Measurements from ENCODE around the gene CCNT2.
"Not testable (repeated sequence)": the region's sequence is repeated elsewhere in the genome, so short reads cannot be mapped to it uniquely, and the experiment has no call there.

CCNT2 gene

DNA sequence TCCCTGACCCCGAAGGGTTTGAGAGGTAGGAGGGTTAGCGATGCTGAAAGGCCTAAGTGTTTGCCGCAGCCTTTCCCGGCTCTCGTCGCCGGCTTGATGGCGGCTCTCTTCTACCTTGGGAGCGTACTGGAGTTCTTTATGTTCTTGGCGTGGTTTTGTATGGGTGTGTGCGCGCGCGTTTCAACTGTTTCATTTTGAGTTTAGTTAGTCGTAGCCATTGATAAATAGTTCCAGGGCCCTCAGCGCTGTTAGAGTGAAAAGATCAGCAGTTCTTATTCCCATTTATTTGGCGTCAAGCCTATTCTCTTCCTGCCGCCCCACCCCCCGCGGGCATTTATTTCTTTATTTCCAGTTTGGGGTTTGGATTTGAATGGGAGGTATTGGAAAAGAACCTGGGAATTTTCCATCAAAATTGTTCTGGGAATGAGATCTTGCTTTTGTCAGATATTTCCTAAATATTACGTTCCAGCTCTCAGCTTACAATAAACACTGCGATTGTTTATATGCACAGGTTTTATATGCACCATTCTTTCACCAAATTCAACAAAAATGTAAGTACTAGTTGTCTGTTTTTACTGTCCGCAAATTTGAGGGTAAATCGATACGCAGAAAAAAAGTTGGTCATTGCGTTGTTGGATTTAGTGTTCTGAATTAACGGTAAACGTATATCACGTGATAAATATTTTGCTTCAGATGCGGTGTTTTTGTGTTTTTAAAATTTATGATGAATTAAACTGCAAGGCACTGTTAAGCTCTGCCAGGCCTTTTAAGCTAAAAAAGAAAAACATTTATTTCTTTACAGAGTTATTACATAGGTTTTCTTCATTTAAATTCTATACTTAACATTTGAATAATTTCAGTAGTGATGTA is 954 bp downstream of the CCNT2 start:
- DNase-seq (ENCODE audit: low read depth, low spot score): no peak

GRCh38 chr2:134924912-134925311 is 6.3 kb downstream of the CCNT2 start:
- DNase-seq (ENCODE audit: low read depth, low spot score): no peak

GRCh38 chr2:134926231-134926931 is 7.8 kb downstream of the CCNT2 start:
- no peak for DNase-seq (ENCODE audit: low read depth, low spot score)

GRCh38 chr2:134927195-134927594 is 8.6 kb downstream of the CCNT2 start:
- DNase-seq (ENCODE audit: low read depth, low spot score): no peak

- no peak for DNase-seq (ENCODE audit: low read depth, low spot score)
These were observed 14.4 kb downstream of the CCNT2 start for GRCh38 chr2:134932864-134933526.

DNA sequence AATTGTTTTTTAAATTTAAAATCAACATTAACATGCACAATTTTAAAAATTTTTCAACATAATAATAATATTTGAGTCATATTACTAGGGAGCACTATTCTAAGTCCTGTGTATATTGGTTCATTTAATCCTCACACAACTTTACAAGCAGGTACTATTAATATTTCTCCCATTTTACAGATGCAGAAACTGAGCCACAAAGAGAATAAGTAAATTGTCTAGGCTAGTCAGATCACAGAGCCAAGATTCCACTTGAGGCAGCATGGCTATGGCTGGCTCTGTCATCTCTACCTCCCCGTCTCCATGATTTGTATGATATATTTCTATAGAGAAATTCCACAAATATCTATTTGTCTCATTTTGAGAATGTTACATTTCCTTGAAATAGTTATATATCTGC is 15.1 kb downstream of the CCNT2 start:
- DNase-seq (ENCODE audit: low read depth, low spot score): no peak

GRCh38 chr2:134934150-134934549 is 15.5 kb downstream of the CCNT2 start:
- DNase-seq (ENCODE audit: low read depth, low spot score): no peak

DNA sequence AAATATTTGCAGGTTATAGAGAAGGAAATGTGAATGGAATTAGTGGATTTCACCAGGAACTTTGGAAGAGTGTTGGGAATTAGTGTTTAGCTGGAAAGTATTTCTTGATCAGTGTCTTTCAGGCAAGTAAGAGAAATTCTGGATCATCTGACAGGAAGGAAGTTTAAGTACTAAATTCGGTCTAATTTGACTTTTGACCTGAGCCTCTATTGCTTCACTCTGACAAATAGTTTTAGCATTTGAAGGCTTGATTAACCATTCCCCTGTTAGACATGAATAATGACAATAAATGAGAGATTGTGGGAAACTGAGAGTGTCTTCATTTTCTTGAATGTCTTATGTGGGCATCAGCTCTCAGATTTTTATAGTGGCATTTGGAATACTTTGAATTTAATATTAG is 16.0 kb downstream of the CCNT2 start:
- no peak for DNase-seq (ENCODE audit: low read depth, low spot score)

DNA sequence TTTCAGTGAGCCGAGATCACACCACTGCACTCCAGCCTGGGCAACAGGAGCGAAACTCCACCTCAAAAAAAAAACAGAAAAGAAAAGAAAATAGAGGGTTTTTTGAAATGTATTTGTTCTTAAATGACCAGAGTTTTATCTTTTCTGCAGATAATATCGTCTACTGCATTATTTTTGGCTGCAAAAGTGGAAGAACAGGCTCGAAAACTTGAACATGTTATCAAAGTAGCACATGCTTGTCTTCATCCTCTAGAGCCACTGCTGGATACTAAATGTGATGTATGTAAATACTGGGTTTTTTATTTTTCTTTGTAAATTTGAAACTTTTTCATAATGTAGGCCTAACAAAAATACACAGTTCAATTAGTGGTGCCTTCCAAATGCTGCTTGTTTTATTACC is 18.1 kb downstream of the CCNT2 start:
- DNase-seq (ENCODE audit: low read depth, low spot score): no peak

DNA sequence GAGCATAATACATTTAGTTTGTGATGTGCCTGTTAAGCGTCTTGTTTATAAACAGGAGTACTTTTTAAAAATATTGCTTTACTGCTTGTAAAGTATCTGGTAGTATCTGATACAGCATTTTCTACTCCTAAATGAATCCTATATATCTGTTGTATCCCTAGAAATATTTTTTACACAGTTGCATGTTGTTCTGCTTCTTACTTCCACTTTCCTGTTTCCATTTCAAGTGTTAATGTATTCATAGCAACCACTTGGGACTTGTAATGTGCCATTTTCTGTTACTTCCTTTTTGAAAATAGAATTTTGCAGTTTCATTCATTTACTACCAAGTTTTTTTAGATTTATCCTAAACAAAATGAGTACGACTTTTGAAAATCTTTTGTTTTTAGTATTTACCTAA is 24.9 kb downstream of the CCNT2 start:
- no peak for DNase-seq (ENCODE audit: low read depth, low spot score)

DNA sequence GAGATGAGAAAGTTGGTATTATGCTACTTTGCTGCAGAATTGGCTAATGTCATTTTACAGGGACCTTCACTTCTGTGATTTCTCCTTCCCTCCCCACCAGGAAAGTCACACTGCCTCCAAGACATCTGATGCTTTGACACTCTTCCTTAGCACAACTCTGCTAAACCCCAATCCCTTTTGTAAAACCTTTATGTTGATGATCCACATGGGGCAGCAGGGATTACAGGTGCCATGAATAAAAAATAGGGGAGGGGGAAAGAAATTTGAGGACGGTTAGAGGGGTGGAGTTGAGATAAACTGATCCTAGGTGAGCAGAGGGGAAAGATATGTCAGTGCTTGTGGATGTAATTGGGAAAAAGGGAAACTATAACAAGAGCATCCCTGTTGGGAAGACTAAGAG is 26.4 kb downstream of the CCNT2 start:
- no peak for DNase-seq (ENCODE audit: low read depth, low spot score)

DNA sequence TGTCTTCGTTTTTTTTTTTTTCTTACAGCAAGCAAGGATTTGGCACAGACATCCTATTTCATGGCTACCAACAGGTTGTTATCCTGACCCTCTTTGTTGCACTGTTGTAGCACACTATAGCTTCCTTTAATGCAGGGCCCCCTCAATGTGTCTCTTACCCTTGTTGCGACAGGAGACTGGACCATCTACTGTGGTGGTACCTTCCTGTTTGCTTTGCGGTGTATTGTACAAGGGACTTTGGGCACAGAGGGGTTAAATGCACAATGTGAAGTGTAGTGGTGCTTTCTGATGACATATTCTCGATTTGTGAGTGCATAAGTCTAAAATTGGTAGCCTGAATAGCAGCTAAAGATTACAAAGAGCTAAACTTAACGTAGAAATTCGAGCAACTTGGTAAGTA is 27.5 kb downstream of the CCNT2 start:
- DNase-seq (ENCODE audit: low read depth, low spot score): no peak

DNA sequence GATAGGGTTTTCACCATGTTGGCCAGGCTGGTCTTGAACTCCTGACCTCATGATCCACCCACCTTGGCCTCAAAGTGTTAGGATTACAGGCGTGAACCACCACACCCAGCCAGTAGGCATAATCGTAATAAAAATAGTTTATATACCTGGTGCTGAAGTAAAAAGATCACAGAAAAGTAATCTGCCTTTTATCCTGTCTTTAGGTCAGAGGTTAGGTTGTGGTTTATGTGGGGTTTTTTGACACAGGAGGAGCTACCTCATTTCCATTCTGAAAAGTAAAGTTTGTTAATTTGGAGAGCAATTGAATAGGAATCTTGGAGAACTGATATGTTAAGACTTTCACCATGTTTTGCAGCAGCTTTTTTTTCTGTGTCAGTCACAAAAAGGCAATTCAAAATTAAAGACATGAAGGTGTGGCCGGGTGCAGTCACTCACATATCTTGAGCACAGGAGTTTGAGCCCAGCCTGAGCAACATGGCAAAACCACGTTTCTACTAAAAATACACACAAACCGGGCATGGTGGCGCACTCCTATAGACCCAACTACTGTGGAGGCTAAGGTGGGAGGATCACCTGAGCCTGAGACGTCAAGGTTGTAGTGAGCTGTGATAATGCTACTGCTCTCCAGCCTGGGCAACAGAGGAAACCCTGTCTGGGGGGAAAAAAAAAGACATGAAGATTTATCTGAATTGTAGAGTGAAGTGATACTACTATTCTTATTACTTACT is 31.5 kb downstream of the CCNT2 start:
- no peak for DNase-seq (ENCODE audit: low read depth, low spot score)

GRCh38 chr2:134950886-134951285 is 32.3 kb downstream of the CCNT2 start:
- DNase-seq (ENCODE audit: low read depth, low spot score): no peak

DNA sequence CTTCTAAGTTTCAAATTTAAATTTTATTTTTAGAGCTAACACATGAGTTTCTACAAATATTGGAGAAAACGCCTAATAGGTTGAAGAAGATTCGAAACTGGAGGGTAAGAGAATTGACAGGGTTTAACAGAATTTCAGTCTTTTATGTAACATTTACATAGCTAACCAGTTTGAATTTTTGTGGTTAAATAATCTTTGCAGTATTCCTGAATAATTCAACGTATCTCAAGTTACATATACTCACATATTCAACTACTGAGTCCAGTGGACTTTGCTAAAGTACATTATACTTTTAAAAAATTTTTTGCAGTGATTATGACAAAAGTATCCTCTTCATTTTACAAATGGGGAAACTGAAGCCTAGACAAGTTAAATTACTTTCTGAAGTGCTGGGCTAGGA is 34.0 kb downstream of the CCNT2 start:
- no peak for DNase-seq (ENCODE audit: low read depth, low spot score)

DNA sequence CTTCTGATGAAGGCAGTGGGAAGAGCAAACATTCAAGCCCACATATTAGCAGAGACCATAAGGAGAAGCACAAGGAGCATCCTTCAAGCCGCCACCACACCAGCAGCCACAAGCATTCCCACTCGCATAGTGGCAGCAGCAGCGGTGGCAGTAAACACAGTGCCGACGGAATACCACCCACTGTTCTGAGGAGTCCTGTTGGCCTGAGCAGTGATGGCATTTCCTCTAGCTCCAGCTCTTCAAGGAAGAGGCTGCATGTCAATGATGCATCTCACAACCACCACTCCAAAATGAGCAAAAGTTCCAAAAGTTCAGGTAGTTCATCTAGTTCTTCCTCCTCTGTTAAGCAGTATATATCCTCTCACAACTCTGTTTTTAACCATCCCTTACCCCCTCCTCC is 35.4 kb downstream of the CCNT2 start:
- DNase-seq (ENCODE audit: low read depth, low spot score): no peak

DNA sequence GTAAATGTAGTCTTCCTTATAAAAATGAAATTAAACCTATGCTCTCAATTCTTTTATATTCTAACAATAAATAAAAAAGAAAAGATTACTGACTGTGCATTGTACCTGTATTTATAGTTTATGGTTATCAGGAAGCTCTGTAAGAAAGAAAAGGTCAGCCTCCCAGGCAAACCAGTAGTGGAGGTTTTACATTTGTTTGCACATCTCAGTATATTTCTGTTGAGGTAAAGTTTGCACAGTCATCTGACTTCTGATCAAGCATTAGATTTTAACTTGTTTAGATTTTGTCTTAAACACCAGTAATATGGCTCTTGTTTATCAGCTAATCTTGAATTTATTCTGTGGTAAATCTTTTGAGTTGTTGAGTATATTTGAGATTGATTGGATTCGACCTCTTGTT is 37.1 kb downstream of the CCNT2 start:
- no peak for DNase-seq (ENCODE audit: low read depth, low spot score)

- no peak for DNase-seq (ENCODE audit: low read depth, low spot score)
These were observed 38.9 kb downstream of the CCNT2 start for GRCh38 chr2:134957477-134957876.

- not testable (repeated sequence) for DNase-seq (ENCODE audit: low read depth, low spot score)
These were observed 48.5 kb downstream of the CCNT2 start for GRCh38 chr2:134967166-134967565.

DNA sequence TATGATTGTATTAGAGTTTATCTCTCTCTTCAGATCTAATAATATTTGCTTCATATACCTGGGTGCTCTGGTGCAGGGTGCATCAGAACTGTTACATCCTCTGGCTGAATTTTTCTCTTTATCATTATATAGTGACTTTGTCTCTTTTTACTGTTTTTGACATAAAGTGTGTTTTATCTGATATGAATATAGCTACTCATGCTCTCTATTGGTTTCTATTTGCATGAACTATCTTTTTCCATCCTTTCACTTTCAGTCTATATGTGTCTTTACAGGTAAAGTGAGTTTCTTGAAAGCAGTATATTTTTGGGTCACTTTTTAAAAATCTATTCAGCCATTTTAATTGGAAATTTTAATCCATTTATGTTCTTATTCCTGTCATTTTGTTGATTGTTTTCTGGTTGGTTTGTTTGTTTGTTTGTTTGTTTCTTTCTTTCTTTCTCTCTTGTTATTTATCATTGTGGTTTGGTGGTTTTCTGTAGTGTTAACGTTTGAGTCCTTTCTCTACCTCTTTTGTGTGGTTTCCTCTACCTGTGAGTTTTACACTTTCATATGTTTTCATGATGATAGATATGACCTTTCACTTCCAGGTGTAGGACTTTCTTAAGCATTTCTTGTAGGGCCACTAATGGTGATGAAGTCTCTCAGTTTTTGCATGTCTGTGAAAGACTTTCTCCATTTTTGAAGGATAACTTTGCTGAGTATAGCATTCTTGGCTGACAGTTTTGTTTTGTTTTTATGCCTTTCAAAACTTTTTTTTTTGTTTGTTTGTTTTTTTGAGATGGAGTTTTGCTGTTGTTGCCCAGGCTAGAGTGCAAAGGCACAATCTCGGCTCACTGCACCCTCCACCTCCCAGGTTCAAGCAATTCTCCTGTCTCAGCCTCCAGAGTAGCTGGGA is 54.9 kb downstream of the CCNT2 start:
- DNase-seq (ENCODE audit: low read depth, low spot score): no peak
